GM12878 (cell line): ENCODE measurements around the gene NEK11. TPM values are rescaled to one million over a fixed set of nuclear protein-coding genes. Genes with fewer than 3 reads are reported as not detected.

ENCODE experiments used
- ATAC-seq: fragments of 200-7000 bp; cut with Tn5 transposase; 3 replicates; pipeline ENCODE4 v1.9.1; 2020; ENCODE audit warnings: mild to moderate bottlenecking, moderate library complexity
- Bru-seq: library from RNA; stranded (reverse); fragments of 400-500 nt; gene quantifications from one replicate; lab custom pipeline; 2021; lab: Mats Ljungman, UMichigan
- BruChase-seq, 2 experiments: library from RNA; stranded (reverse); fragments of 400-500 nt; gene quantifications; one replicate each; lab custom pipeline; 2021; lab: Mats Ljungman, UMichigan
- BruUV-seq: library from RNA; stranded (reverse); fragments of 400-500 nt; replicated peaks from 2 replicates; lab custom pipeline; 2021; lab: Mats Ljungman, UMichigan
- CTCF ChIA-PET: fragments of 300-600 bp; sonication (Branson Sonifier 250); formaldehyde crosslinking; extraction: SDS; loops from one replicate; lab custom pipeline; 2021; ENCODE audit warnings: inconsistent platforms; lab: Yijun Ruan, JAX
- POLR2A ChIA-PET: fragments of 350-600 bp; formaldehyde crosslinking; extraction: SDS; loops from one replicate; lab custom pipeline; 2021; ENCODE audit warnings: inconsistent platforms; lab: Charles Lee
- RAD21 ChIA-PET: fragments of 300-600 bp; sonication (Branson Sonifier 250); formaldehyde crosslinking; loops from one replicate; lab custom pipeline; 2023; ENCODE audit warnings: antibody characterized with exemption; ENCODE audit not compliant: unreplicated experiment; lab: Charles Lee
- SMC1A ChIA-PET: fragments of 300-600 bp; sonication (Branson Sonifier 250); formaldehyde crosslinking; loops from one replicate; lab custom pipeline; 2023; ENCODE audit not compliant: unreplicated experiment, uncharacterized antibody; lab: Charles Lee
- DNase-seq: peaks from one replicate; pipeline ENCODE4 v3.0.0-alpha.2; 2011; ENCODE audit warnings: low read depth, low spot score
- FAIRE-seq: peaks from 3 replicates; lab custom pipeline; 2011; peaks lifted over from hg19 to GRCh38; lab: Jason Lieb, UNC
- H2AFZ ChIP-seq: 2 replicates; pipeline ENCODE4 v1.6.0; 2011; ENCODE audit warnings: low read depth, low read length, control low read depth; ENCODE audit not compliant: control insufficient read depth
- H3K27ac ChIP-seq: 2 replicates; pipeline ENCODE4 v1.5.1; 2011; ENCODE audit warnings: control low read depth; ENCODE audit not compliant: control insufficient read depth, insufficient read depth
- H3K27me3 ChIP-seq, 2 experiments: replicated peaks in 1 of 2; 2 replicates each; pipeline versions ENCODE4 v1.6.0 to v1.6.1; 2011; ENCODE audit warnings: low read length in 1 of 2; ENCODE audit not compliant: control insufficient read depth in 2 of 2, insufficient read depth in 2 of 2
- H3K36me3 ChIP-seq, 2 experiments: 2 replicates each; pipeline ENCODE4 v1.5.1; 2011; ENCODE audit warnings: low read length in 1 of 2; ENCODE audit not compliant: control insufficient read depth in 2 of 2, insufficient read depth in 2 of 2
- H3K4me1 ChIP-seq: 2 replicates; pipeline ENCODE4 v1.6.1; 2011; ENCODE audit warnings: mild to moderate bottlenecking, low read length, moderate library complexity, mixed read lengths; ENCODE audit not compliant: control insufficient read depth, insufficient read depth
- H3K4me2 ChIP-seq: 2 replicates; pipeline ENCODE4 v1.6.0; 2011; ENCODE audit warnings: control low read depth; ENCODE audit not compliant: control insufficient read depth, insufficient read depth
- H3K4me3 ChIP-seq: fragments of 200-600 bp; sonication (generic); 2 replicates; pipeline ENCODE4 v1.5.1; 2016
- H3K79me2 ChIP-seq: 2 replicates; pipeline ENCODE4 v1.6.0; 2011; ENCODE audit warnings: low read length; ENCODE audit not compliant: control insufficient read depth, insufficient read depth
- H3K9ac ChIP-seq: 2 replicates; pipeline ENCODE4 v1.8.0; 2011; ENCODE audit warnings: low read length, control low read depth, mixed read lengths; ENCODE audit not compliant: control insufficient read depth, insufficient read depth
- H3K9me3 ChIP-seq: replicated peaks from 3 replicates; pipeline ENCODE4 v1.5.1; 2011; ENCODE audit warnings: mild to moderate bottlenecking, low read length; ENCODE audit not compliant: control insufficient read depth, insufficient read depth
- H4K20me1 ChIP-seq: 2 replicates; pipeline ENCODE4 v1.6.0; 2011; ENCODE audit not compliant: control insufficient read depth, insufficient read depth
- E2F8 ChIP-seq: fragments of 450-650 bp; IDR thresholded peaks from 2 replicates; pipeline ENCODE4 v1.6.1; 2018; ENCODE audit warnings: mild to moderate bottlenecking, low read depth, moderate library complexity; ENCODE audit not compliant: partially characterized antibody
- EZH2 ChIP-seq: IDR thresholded peaks from 2 replicates; pipeline ENCODE4 v1.6.1; 2012; ENCODE audit warnings: low read depth, mild to moderate bottlenecking, control low read depth, inconsistent platforms, low read length, borderline replicate concordance; ENCODE audit not compliant: control insufficient read depth
- MAX ChIP-seq: IDR thresholded peaks from 2 replicates; pipeline ENCODE4 v1.6.1; 2012; ENCODE audit warnings: low read depth, low read length, improper control_type of control experiment
- MTA2 ChIP-seq: fragments of 450-650 bp; IDR thresholded peaks from 2 replicates; pipeline ENCODE4 v1.6.1; 2016; ENCODE audit warnings: low read depth, mild to moderate bottlenecking, moderate library complexity
- NRF1 ChIP-seq: conservative IDR thresholded peaks from 2 replicates; pipeline ENCODE4 v1.6.1; 2011; ENCODE audit warnings: mild to moderate bottlenecking, low read depth, low read length, improper control_type of control experiment
- POLR2A ChIP-seq: IDR thresholded peaks from 2 replicates; pipeline ENCODE4 v1.6.1; 2011; ENCODE audit warnings: low read depth, mild to moderate bottlenecking, low read length
- POLR2AphosphoS2 ChIP-seq: IDR thresholded peaks from 2 replicates; pipeline ENCODE4 v1.6.1; 2011; ENCODE audit warnings: low read depth, mild to moderate bottlenecking, low read length, improper control_type of control experiment, moderate library complexity
- RUNX3 ChIP-seq: IDR thresholded peaks from 2 replicates; pipeline ENCODE4 v1.6.1; 2012; ENCODE audit warnings: low read length, inconsistent platforms
- SKIL ChIP-seq: fragments of 450-650 bp; IDR thresholded peaks from 2 replicates; pipeline ENCODE4 v1.6.1; 2017; ENCODE audit warnings: mild to moderate bottlenecking, low read depth, inconsistent platforms; ENCODE audit not compliant: poor library complexity, severe bottlenecking
- STAT1 ChIP-seq: fragments of 450-650 bp; conservative IDR thresholded peaks from 2 replicates; pipeline ENCODE4 v1.6.1; 2014; ENCODE audit warnings: antibody characterized with exemption, mild to moderate bottlenecking
- WRNIP1 ChIP-seq: IDR thresholded peaks from 2 replicates; pipeline ENCODE4 v1.6.1; 2011; ENCODE audit warnings: low read depth, low read length, improper control_type of control experiment, borderline replicate concordance
- ZNF622 ChIP-seq: fragments of 450-650 bp; IDR thresholded peaks from 2 replicates; pipeline ENCODE4 v1.6.1; 2017; ENCODE audit warnings: mild to moderate bottlenecking, inconsistent platforms
- WGBS: methylation state at CpG from one replicate; pipeline ENCODE4 v1.1.6; 2016; ENCODE audit warnings: low lambda C conversion rate; ENCODE audit not compliant: insufficient replicate concordance, insufficient coverage; ENCODE audit errors: missing lambda C conversion rate; 5-methylcytosine and 5-hydroxymethylcytosine counted together
- in situ Hi-C: fragments of 300-500 bp; cut with MboI; formaldehyde crosslinking; loops from 9 replicates; pipeline ENCODE4 v1.14.3; 2018; ENCODE audit warnings: mixed read lengths
- intact Hi-C: fragments of 100-400 bp; cut with micrococcal nuclease; formaldehyde crosslinking; loops from one replicate; pipeline ENCODE4 v1.14.2; 2022; ENCODE audit not compliant: unreplicated experiment
- long read RNA-seq, 2 experiments: library from polyadenylated mRNA; unstranded; transcript quantifications; one replicate each; pipeline ENCODE4 v2.0.0, GENCODE V29; 2019 to 2020
- polyA minus RNA-seq, 3 experiments: library from RNA; depleted of rRNA, polyadenylated mRNA; stranded (reverse); fragments of >200 nt; gene quantifications; 2 replicates each; pipeline ENCODE4 v1.2.3, GENCODE V29; 2011
- polyA plus RNA-seq, 11 experiments: library from polyadenylated mRNA; depleted of rRNA in 4 of 11; unstranded in 6 of 11; stranded (reverse) in 5 of 11; fragments of >200 nt; fragmentation: Nextera tagmentation in 4 of 11; fragmentation: Illumina TruSeq in 1 of 11; extraction: Ambion mirVana in 4 of 11; extraction: Trizol in 1 of 11; gene quantifications; 1 replicate in 1 of 11; 2 replicates in 10 of 11; pipeline versions ENCODE4 v1.2.1 to v1.2.3, GENCODE V29; 2011 to 2016; ENCODE audit warnings: inconsistent platforms in 2 of 11, missing spikeins in 2 of 11, low read depth in 1 of 11
- total RNA-seq, 4 experiments: library from RNA; depleted of rRNA in 3 of 4; stranded (reverse); fragments of >200 nt in 3 of 4; fragmentation: Illumina TruSeq in 1 of 4; extraction: Trizol in 1 of 4; gene quantifications; 2 replicates each; pipeline versions ENCODE4 v1.2.1 to v1.2.3, GENCODE V29; 2013 to 2021

Gene NEK11
- 4.6 and 5.0 TPM in 2 replicates for total RNA-seq (2013; cell fraction: nucleolus; rRNA removed)
- 0.22 and 0.23 TPM in 2 replicates for total RNA-seq (2014; rRNA removed)
- total RNA-seq (2014; rRNA removed; fragmentation: Illumina TruSeq; extraction: Trizol): 0.18 and 0.94 TPM in 2 replicates
- 0.51 and 0.74 TPM in 2 replicates for total RNA-seq (2021)
- polyA plus RNA-seq (2011; ENCODE audit: low read depth): not detected
- polyA plus RNA-seq (2011; rRNA removed): 0.43 and 0.76 TPM in 2 replicates
- 0.08 and 0.10 TPM in 2 replicates for polyA plus RNA-seq (2011; cell fraction: cytosol; rRNA removed)
- polyA plus RNA-seq (2011; cell fraction: nucleus; rRNA removed): 0.63 and 0.76 TPM in 2 replicates
- 0.35 TPM in 2 replicates for polyA plus RNA-seq (2012)
- polyA plus RNA-seq (2014; fragmentation: Illumina TruSeq; extraction: Trizol): 0.22 and 0.25 TPM in 2 replicates
- under 1 TPM; 0.05 to 0.10 TPM for polyA plus RNA-seq (2014; fragmentation: Nextera tagmentation; extraction: Ambion mirVana)
- polyA plus RNA-seq (2014; rRNA removed): 0.20 and 0.54 TPM in 2 replicates
- under 1 TPM in 1 of 2 experiments, not detected in 1; 0.36 TPM for polyA plus RNA-seq (2016; fragmentation: Nextera tagmentation; extraction: Ambion mirVana)
- 0.80 and 1.0 TPM in 2 replicates for polyA minus RNA-seq (2011; rRNA and poly(A)+ RNA removed)
- not detected in 2 replicates for polyA minus RNA-seq (2011; cell fraction: cytosol; rRNA and poly(A)+ RNA removed)
- 1.2 and 1.9 TPM in 2 replicates for polyA minus RNA-seq (2011; cell fraction: nucleus; rRNA and poly(A)+ RNA removed)
- Bru-seq, nascent RNA: percentile 33 among the genes with signal in this experiment
- percentile 50 among the genes with signal in this experiment for BruChase-seq, experiment 1, labeled RNA remaining after a 6-hour chase
- percentile 52 among the genes with signal in this experiment for BruChase-seq, experiment 2, labeled RNA remaining after a 2-hour chase
- long read RNA-seq, experiment 1, partial matches to known transcripts: 1 of 2 reads
- long read RNA-seq, experiment 1, other reads (novel, unspliced or antisense): 1 of 2 reads
- long read RNA-seq, experiment 2, partial matches to known transcripts: 1 of 5 reads
- long read RNA-seq, experiment 2, other reads (novel, unspliced or antisense): 4 of 5 reads

GRCh38 chr3:131026321-131027151, at the start of gene NEK11, which contains the start of gene ASTE1:
Gene NEK11 (plus strand): TSS chr3:131026877. CDS start chr3:131029709, 2,832 bp downstream.
Gene ASTE1 (minus strand): TSS chr3:131026825. CDS start chr3:131025306, 1,519 bp downstream.
- Histone ChIP-seq H4K20me1 (no peaks in the 10 kb centered on the region), H3K9ac (peak within 1 kb of the TSS; percentile 97), H3K4me1 (no peaks in the 10 kb centered on the region; the same call in 1 of the 2 replicates), H3K4me3 (peak within 1 kb of the TSS; percentile 97), H3K4me2 (peak within 1 kb of the TSS; percentile 38), H2AFZ (peak within 1 kb of the TSS; percentile 98), H3K9me3 (no peaks in the 10 kb centered on the region), H3K27me3 (no peaks in the 10 kb centered on the region), H3K27ac (peak within 1 kb of the TSS; percentile 92), H3K36me3 (no peaks in the 10 kb centered on the region), H3K79me2 (peaks cover 4% of the 10 kb centered on the region; the same call in 1 of the 2 replicates)
- ChIA-PET RAD21 (interaction anchor here (0.8 to 2.2 kb wide), 4 partner anchors 132 to 684 kb away, joined by 3 to 6 read pairs (median 4); partner anchors contain the start of gene ATP2C1), CTCF (interaction anchor here (1.0 to 2.9 kb wide), 6 partner anchors 11 to 1637 kb away, joined by 3 to 7 read pairs (median 4); no protein-coding TSS in a partner anchor), SMC1A (interaction anchor here (0.7 to 1.7 kb wide), 6 partner anchors 9 to 135 kb away, joined by 3 to 6 read pairs (median 4); no protein-coding TSS in a partner anchor), POLR2A (interaction anchor here (0.6 to 1.5 kb wide), 4 partner anchors 12 to 171 kb away, joined by 3 to 5 read pairs (median 3); no protein-coding TSS in a partner anchor)
- TSS peak; percentile 76 for BruUV-seq
- WGBS: 2% methylated on average over 56 of the region's 56 CpGs
- in situ Hi-C loops: no loop called here
- intact Hi-C loops: loop anchor here (5.0 to 10.0 kb wide), 3 partner anchors 272 to 468 kb away; partner anchors contain the start of gene NUDT16
- FAIRE-seq (peak; percentile 91), DNase-seq (peak; percentile 41), ATAC-seq (peak; percentile 98)
- no peak for TF ChIP-seq NRF1
- TF ChIP-seq EZH2: no peak
- TF ChIP-seq POLR2AphosphoS2: peak; percentile 87; the same call in 1 of the 2 replicates
- TF ChIP-seq POLR2A: peak; percentile 98
- TF ChIP-seq STAT1: no peak
- no peak for TF ChIP-seq E2F8
- TF ChIP-seq MAX: peak; percentile 51; the same call in 1 of the 2 replicates
- no peak for TF ChIP-seq WRNIP1
- no peak for TF ChIP-seq ZNF622
- no peak for TF ChIP-seq SKIL
- no peak for TF ChIP-seq MTA2
- peak; percentile 27; the same call in 1 of the 2 replicates for TF ChIP-seq RUNX3
